GM19455 (cell line): ENCODE results near the gene CACNA1G.

ENCODE experiments used
- ATAC-seq: cut with Tn5 transposase; IDR thresholded peaks from one replicate; pipeline ENCODE4 v1.9.1; 2021; ENCODE audit not compliant: unreplicated experiment

Gene CACNA1G

DNA sequence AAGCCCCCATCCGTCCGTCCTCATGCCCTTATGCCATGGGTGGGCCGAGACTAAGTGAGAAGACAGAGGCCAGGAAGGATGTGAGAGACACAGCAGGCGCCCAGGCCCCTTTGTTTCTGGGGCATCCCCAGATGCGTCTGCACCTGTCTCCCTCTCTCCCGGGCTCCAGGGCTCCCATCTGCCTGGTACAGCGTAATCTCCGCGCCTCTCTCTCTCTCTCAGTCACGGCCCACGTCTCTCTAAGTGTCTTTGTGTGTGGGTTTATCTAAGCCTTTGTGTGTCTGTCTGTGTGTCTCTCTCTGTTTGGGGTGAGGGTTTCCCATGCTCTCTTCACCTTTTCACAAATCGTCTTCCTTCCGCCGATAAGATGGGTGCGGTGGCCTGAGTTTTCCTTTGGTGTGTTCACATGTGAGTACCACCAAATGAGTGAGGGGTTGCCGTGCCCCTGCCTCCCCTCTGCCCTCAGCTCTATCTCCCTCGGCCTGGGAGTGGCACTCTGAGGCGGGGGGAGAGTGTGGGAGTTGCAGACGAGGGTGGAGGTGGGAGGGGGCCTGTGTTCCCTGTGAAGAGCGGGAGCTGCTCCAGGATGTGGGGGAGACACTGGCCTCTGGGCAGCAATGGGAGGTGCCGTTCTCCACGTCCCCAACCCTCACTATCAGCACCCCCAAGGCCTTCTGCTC lies 48.3 kb downstream of the CACNA1G start:
- no peak for ATAC-seq

GRCh38 chr17:50609380-50610074 lies 49.0 kb downstream of the CACNA1G start:
- no peak for ATAC-seq

- ATAC-seq = no peak
These were observed 51.1 kb downstream of the CACNA1G start for GRCh38 chr17:50611634-50612033.

DNA sequence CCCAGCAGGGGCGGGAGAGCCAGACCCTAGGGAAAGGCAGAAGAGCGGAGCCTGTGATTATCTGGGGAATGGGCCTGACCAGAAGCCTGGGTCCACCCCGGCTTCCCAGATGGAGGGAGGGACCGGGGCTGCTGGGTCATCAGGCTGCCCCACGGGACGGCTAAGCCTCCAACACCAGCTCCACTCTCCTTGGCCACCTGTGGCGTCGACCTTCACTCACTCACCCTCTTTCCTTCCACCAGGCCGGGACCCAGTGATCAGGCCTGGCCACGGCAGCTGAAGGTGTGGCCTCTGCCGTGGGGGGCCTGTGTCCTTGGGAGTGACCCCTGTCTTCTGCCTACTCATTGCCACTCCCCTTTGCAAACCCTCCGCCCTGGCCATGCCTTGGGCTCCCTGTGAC lies 51.8 kb downstream of the CACNA1G start:
- no peak for ATAC-seq

DNA sequence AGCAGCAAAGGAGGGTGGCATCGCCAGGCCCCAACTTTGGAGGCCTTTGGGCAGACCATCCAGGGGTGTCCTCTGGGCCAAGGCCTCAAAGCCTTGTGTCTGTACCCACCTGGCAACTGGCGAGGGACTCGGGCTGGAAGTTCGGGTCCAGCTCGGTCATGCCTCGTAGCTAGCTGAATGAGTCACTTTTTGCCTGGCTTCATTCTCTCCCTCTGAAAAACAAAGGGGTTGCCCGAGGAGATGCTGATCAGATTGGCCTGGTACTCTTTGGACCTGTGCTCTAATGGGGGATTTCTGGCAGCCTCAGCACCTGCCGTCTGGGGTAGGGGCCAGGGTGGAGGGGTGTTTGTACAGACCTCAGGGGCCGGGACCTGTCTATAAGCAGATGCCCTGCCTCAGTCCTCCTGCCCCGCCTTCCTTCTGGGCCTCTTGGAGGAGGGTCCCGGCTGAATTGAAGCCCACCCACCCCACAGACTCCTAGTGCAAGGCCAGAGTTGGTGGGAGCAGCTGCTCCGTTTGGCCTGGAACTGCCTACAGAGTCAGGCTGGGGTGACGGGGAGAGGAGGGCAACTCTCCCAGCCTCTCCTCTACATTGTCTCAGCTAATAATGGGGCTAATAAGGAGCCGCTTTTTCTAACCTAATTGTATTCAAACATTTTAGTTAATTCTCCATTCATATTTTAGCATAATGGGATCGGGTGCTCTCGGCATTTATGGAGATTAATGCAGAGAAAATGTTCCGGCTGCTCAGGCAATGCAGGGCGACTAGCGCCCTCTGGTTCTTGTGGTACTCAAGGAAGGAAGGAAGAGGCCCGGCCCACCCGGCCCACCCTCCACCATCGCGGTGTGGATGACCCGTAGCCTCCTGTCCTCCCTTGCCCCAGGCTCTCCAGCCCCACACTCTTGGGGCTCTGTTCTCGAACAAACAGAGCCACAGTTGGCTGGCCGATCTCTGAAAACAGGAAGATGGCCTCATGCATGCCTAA lies 52.8 kb downstream of the CACNA1G start:
- no peak for ATAC-seq

DNA sequence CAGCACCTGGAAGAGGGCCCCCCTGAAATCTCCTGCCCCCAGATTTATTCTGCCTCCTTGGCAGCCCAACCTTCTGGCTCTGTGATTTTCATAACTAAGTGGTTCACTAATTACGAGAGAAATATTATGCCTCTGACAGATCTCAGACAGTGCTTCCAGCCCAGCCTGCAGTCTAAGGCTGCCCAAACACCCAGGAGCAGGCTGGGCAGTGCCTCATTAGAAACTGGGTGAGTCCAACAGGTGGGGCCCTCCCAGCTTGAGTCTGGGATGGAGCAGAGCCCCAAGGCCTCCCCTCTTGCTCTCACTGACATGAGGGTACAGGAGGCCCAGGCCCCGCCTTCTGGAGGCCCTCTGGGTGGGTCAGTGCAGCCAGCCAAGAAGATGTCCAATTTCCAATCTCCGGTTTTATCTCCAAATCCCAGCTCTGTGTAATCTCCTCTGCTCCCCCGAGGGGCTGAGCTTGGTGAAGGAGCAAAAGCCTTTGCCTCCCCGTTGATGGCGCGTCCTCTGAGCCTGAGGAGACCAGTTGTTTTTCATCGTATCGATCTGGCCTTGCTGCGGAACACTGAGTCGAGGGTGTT lies 54.0 kb downstream of the CACNA1G start:
- ATAC-seq = no peak

- no peak for ATAC-seq
These were observed 55.3 kb downstream of the CACNA1G start for GRCh38 chr17:50615828-50616227.

GRCh38 chr17:50618300-50618699 lies 57.8 kb downstream of the CACNA1G start:
- ATAC-seq = no peak

DNA sequence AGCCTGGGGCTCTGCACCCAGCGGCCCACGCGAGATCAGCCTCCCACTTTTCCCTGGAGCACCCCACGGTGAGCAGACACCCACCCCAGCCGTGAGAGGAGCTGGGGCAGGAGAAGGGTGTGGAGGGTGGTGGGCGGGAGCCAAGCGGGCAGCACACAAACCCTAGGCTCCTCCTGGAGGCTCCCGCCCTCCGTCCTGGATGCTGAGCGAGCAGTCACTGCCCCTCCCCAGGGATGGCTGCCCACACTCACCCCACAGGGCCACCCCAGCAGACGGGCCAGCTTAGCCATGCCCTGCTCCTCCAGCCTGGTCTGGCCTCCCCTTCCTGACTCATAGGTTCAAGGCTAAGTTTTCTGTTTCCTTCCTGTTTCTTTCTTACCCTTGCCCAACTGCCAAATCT lies 58.4 kb downstream of the CACNA1G start:
- ATAC-seq = no peak

- ATAC-seq = no peak
These were observed 59.0 kb downstream of the CACNA1G start for GRCh38 chr17:50619489-50619888.

DNA sequence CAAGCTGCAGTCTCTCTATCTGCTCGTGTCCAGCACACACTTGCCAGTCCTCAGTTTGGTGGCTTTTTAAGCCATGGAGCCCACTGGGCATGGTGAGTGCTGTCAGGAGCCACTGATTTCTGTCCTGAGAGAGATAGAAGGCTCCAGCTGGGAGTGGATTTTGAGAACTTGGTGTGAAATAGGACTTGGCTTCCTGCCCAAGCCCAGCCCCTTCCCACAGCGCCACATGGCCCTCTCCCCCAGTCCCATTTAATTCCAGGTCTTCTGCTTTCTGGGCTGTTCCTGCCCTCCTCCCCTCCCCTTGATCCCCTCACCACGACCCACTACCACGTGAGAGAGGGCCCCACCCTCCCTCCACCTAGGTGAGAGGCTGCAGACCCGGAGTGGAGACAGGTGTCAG lies 59.7 kb downstream of the CACNA1G start:
- no peak for ATAC-seq

GRCh38 chr17:50620858-50621257 lies 60.3 kb downstream of the CACNA1G start:
- ATAC-seq = no peak

DNA sequence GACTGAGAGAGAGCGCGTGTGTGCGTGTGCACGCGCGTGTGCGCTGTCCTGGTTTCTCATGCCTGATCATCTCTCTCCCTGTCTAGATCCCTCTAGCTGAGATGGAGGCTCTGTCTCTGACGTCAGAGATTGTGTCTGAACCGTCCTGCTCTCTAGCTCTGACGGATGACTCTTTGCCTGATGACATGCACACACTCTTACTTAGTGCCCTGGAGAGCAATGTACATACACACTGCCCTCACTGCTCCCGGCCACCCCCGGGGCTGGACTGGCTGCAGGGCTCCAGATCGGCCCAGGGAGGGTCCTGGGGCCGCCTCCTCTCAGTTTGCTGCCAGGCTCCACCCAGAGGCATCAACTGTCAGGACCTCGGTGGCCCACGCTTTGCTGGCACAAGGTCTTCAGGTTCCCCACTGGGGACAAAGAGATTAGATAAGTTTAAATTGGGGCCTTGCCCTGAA lies 61.1 kb downstream of the CACNA1G start:
- ATAC-seq = no peak

DNA sequence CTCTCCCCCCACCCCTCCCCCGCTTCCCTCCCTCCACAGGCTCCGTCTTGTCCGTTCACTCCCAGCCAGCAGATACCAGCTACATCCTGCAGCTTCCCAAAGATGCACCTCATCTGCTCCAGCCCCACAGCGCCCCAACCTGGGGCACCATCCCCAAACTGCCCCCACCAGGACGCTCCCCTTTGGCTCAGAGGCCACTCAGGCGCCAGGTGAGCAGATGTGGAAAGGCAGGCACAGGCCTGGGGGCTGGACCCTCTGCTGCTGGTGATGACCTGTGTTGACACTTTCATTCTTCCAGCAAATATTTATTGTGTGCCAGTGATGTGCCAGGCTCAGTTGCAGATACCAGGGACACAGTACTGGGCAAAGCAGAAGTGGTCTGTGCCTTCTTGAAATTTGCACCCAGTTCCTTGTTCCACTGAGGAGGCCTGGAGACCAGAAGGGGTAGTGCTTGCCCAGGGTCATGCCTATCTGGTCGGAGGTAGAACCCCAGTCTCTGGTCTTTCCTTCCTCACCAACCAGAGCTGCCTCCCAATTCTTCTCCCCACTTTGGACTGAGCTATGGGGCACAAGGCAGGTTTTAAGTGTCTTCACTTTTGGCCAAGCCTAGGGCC lies 63.9 kb downstream of the CACNA1G start:
- no peak for ATAC-seq

DNA sequence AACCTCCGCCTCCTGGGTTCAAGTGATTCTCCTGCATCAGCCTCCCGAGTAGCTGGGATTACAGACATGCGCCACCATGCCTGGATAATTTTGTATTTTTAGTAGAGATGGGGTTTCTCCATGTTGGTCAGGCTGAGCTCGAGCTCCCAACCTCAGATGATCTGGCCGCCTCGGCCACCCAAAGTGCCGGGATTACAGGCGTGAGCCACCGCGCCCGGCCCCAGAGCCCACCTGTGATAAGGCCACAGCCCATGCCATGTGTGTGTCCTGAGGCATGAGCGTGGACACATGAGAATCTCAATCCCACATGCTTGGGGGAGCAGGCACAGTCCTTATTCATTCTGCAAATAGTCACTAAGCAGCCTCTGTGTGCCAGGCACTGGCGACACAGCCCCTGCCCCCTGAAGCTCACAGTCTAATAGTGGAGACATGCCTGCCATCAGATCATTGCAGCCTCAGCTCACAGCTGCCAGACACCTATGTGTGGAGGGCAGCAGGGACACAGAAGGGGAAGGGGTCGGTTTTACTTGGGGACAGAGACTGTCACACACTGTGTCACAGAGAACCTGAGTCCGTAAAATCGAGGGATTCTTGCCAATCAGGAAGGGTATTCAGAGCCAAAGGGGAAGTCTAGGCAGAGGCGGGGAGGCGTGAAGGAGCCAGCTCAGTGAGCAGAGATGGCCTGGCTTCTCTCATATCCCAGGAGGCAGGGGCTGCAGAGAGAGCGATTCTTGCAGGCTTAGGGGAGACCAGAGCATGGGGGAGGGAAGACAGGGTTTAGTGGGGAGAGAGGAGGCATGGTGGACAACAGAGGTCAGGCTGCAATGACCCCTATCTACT lies 64.7 kb downstream of the CACNA1G start:
- no peak for ATAC-seq

DNA sequence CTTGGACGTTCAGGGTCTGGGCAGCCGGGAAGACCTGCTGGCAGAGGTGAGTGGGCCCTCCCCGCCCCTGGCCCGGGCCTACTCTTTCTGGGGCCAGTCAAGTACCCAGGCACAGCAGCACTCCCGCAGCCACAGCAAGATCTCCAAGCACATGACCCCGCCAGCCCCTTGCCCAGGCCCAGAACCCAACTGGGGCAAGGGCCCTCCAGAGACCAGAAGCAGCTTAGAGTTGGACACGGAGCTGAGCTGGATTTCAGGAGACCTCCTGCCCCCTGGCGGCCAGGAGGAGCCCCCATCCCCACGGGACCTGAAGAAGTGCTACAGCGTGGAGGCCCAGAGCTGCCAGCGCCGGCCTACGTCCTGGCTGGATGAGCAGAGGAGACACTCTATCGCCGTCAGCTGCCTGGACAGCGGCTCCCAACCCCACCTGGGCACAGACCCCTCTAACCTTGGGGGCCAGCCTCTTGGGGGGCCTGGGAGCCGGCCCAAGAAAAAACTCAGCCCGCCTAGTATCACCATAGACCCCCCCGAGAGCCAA lies 65.6 kb downstream of the CACNA1G start:
- no peak for ATAC-seq

DNA sequence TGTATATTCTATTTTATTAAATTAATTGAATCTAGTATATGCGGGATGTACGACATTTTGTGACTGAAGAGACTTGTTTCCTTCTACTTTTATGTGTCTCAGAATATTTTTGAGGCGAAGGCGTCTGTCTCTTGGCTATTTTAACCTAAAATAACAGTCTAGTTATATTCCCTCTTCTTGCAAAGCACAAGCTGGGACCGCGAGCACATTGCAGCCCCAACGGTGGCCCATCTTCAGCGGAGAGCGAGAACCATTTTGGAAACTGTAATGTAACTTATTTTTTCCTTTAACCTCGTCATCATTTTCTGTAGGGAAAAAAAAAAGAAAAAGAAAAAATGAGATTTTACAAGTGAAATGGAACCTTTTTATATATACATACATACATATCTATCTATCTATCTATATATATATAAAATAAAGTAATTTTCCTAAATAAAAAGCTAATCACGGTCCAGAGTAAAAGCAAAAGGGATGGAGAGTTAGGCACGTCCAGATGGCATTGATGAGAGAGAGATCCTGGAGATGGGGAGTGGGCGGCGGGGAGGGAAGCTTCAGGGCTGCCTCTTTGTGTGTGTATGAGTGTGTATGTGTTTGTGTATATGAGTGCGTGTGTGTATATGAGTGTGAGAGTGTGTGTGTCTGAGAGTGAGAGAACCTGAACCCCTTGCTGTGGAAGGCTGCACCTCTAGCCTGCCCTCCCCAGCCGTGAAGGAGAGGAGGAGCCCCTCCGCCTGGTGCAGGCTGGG lies 66.7 kb downstream of the CACNA1G start:
- no peak for ATAC-seq

GRCh38 chr17:50627782-50628601 lies 67.5 kb downstream of the CACNA1G start:
- no peak for ATAC-seq
